HG02759 (cell line): ENCODE data around the gene GALNT2.

Source experiments
- ATAC-seq: cut with Tn5 transposase; IDR thresholded peaks from one replicate; pipeline ENCODE4 v1.9.1; 2021; ENCODE audit warnings: mild to moderate bottlenecking, moderate library complexity; ENCODE audit not compliant: unreplicated experiment

GALNT2 gene

DNA sequence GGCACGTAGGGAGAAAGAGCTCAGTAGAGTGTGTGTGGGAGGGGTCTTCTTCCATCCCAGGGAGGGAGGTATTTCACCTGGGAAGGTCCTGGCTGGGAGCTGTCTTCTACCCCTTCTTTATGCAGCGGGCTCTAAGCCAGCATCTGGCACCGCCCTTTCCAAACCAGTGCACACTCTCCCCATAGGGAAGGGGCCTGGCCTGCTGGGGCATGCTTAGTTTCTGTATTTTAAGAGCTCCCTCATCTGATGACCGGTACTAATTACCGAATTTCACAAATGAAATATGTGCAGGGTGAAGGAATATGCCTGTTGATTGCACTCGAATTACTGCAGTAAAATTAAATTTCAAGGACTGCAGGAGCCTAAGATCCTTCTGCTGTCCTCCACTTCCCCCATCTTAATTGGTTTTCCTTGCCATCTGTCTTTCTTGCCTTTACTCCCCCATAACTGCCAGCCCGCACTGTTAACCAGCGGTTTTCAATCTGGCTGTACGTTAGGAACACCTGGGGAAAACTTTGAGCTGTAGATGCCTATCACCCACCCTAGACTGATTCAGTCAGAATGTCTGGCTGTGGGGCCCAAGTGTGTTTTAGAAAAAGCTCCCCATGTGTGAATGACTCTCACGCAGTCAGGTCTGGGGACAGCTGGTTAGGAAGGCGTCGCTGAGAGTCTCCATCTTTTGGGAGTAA lies 20.1 kb downstream of the GALNT2 start:
- no peak for ATAC-seq

DNA sequence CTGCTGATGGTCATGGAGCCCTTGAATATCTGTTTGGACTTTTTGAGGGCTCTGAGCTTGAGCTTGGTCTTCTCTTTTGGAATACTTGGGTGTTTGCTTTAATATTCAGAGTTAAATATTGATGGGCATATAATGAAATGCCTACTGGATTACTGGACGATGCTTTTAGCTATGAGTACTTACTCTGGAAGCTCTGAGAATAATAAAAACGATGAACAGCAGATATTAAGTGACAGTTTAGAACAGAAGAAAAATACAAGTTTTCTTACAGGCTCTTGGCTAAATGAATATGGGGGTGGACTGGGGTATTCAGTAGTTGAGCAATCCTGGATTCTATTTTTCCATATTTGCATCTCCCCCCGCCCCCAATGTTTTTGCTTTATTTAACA lies 20.7 kb downstream of the GALNT2 start:
- no peak for ATAC-seq

DNA sequence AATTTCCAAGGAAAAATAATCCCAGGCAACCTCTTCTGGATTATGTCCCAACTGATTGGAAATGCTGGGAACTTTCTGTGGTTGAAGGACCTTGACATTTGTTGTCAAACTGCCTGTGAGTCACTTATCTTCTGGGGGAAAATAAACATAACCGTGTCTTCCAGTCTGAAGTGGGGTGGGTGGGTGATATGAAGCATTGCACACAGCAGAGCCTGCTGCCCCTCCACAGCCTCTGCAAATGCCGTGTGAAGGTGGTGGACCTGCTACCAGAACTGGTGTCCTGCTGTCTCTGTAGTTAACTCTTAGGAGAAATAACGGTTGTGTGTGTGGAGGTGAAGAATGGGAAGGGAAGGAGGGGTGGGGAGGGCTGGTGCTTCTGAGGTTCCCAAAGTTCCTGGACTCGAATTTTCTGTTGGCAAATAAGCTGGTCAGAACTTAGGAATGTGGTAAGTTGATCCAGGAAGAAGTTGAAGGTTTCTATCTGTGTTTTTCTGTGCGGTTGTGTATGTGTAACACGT lies 23.2 kb downstream of the GALNT2 start:
- ATAC-seq: no peak

DNA sequence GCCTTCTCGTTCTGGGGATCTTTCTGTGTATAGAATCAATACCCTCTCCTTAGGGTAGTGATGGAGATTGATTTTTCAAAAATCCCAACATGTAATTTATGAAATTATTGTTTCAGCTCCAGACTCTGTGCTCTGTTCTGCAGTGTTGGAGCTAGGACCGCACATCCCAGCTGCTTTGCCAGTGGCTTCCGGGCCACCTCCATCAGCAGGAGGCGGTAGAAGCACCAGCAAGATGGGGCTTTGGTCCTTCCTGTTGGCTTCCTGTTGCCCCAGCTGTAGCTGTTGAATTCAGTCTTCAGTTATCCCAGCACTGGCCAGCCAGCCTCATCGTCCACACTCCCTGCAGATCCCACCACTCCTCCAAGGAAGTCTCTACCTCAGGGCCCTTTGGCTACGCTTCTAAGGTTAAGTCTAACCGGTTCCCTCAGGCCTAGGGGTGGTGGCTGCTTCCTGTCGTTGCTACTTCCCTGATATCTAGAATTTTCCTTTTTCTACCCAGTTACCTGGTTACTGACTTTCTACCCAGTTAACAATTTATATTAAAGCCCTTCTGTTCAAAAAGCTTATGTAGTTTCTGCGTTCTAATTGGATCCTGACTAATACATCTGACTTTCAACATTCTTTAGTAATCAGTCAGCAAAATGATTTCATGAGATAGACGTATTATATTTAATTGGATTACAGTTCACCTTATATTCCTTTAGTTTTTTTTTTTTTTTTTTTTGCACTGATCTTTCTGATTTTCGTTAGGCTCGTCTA lies 24.6 kb downstream of the GALNT2 start:
- ATAC-seq: no peak

DNA sequence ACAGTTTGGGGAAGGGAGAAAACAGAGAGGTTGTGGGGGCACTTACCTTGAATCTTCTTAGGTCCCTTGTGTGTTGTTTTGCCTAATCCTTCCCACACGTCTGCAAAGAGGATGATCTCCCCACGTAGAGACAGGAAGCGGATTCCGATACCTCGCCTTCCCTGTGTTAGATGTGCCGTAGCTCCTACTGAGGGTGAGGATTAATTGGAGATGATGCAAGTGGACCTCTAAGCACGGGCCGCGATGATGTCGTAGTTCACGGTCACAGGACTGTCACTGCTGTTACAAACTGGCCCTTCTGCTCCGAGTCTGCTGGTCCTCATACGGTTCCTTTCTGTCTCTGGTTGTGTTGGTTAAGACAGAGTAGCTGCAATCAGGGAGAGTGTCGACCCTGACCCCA lies 27.7 kb downstream of the GALNT2 start:
- ATAC-seq: no peak

DNA sequence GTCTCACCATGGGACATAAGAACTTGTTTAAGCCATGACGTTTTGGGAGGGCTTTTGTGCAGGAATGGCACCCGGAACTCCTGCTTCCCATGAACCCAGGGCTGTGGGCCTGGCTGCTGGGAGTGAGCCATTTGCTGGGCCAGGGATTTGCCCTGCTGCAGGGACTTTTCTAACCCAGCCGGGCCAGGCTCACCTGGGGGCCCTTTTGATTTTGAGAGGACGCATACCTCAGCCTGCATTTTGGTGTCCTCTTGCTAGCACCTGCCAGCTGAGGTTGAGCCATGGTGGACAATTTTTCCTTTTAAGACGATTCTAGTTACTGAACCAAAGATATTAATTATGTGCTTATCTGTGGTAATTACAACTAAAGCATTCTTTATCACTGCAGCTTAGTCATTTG lies 28.9 kb downstream of the GALNT2 start:
- ATAC-seq: no peak

DNA sequence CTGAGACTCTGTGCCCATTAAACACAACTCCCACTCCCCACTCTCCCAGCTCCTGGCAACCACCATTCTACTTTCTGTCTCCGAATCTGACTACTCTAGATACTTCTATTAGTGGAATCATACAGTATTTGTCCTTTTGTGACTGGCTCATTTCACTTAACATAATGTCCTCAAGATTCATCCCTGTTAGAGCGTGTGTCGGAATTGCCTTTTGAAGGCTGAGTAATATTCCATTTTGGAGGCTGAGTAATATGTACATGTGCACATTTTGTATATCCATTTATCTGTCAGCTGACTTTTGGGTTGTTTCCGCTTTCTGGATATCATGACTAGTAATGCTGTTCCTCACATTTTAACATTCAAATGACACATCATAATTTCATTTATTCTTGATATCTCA lies 30.3 kb downstream of the GALNT2 start:
- no peak for ATAC-seq

DNA sequence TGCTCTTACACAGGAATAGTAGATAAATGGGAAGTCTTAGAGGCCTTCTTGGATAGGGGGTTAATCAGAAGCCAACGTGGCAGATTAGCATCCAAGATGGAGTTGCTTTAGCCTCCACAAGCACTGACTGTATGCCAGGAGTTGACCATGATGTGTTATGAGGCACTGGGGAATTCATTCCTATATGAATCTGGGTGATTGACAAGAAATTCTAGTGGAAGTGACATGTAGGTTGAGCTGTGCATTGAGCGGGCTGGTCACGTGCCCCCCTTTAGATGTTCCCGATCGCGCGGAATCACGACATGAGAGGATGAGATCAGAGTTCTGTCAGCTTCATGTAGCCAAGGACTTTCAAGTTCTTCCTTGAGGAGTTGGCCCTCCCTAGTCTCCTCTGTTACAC lies 31.7 kb downstream of the GALNT2 start:
- ATAC-seq: no peak

DNA sequence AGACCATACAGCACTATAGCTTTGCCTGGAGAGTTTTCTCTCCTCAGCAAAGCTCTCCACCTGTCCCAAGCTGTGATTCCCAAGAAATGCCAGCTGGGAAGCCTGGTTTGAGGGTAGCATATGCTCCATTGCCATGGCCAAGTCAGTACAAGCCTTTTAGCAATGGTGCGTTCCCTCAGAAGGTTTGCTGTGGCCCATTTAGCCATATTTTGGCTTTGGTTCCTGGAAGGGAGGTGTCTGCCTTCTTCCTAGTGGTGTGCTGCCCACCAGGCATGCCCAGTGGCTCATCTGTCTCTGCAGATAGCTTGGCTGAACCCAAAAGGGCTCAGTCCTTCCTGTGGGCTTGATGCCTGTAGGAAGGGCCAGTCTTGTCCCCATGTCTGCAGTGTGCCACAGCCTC lies 32.4 kb downstream of the GALNT2 start:
- no peak for ATAC-seq

DNA sequence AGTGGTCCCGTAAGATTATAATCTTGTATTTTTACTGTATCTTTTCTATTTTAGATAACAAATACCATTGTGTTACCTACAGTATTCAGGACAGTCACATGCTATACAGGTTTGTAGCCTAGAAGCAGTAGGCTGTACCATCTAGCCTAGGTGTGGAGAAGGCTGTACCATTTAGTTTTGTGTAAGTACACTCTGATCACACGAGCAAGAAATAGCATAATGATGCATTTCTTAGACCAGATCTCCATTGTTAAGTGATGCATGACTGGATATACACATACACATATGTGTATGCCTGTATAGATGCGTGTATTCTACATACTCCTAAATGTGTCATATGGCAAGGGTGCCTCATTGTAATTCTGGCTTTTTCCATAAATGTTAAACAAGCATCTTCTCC lies 33.9 kb downstream of the GALNT2 start:
- no peak for ATAC-seq

DNA sequence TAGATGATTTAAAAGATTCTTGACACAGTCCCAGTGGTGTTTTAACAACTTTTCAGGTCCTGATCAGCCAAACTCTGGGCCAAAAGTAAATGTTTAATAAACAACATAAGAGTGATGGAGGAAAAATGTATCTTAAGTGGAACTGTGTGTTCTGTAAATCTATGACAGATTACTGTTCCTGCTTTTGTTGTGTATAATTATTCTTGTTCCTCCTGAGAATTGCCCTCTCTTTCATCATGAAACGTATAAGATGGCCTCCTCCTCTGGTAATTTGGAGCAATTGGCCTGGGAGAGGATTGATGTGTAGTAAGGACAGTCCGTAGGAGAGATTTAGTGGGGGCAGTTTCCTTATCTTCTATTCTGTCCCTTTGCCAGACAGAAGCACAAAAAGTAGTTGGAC lies 34.5 kb downstream of the GALNT2 start:
- ATAC-seq: no peak

DNA sequence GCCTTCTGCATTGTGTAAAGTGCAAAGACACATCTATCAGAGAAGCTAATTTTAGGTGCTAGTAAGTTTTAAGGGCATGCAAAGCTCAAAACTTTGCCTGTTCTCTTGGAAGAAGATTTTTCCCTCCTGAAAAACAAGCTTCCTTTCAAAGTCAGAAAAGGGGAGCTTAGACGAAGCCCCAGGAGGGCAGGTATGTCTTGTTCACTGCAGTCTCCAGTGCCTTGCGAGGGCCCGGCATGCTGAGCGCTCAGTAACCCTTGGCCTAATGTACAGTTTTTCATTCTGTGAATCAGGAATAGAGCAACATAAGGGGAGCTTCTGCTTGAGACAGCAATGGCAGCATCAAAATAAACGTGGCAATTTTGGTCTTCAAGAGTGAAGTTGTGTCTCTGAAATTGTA lies 35.0 kb downstream of the GALNT2 start:
- ATAC-seq: no peak

DNA sequence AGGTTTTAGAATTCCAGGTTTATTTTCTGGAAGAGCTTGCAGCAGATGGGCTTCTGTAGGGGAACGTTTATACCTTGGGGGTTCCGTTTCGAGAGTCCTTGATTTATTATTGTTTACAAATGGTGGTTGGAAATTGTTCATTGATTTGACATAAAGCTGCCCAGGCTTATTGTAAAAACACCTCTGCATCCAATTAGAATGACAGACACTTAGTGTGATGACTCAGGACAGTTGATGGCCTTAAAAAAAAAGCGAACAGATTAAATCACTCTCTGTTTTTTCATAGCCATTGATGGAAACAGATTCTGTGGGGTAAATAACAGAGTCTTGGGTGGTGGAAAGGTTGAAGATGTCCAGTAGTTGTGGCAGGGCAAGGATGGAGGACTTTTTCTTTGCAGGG lies 35.4 kb downstream of the GALNT2 start:
- ATAC-seq: no peak

DNA sequence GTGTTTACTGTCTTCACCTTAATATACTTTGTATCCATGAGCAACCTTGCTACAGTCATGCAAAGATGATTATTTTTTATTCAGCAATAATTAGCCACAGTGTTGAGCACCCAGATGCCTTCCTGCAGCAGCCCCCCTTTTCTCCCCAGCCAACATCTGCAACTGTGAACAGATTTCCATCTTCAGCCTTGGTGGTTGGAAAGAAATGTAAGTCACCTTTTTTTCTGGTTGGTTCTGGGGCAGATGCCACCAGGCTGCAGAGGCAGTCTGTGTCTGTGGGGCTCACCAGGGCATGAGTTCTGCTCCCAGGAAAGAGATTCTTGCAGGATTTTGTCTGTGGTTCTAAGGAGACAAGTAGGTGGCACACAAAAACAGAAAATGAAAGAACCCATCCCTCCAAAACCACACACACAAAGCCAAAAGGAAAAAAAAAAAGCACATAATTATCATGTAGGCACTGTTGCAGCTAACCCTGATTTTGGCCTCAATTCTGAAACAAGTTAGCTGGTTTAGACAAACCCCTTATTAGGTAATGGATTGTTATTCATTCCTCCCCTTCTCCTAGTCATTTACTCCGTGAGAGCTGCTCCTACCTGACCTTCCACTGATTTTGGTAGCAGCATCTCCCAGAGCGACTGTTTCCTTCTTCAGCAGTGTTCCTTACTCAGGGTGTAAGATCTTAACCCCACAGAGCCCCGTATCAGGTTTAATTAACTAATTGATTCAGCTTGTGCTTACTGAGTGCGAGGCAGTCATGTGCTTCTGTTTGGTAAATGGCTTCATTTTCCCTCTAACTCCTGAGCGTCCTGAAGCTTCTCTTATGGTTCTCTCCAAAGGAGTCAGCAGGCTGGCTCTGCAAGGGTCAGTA lies 36.5 kb downstream of the GALNT2 start:
- no peak for ATAC-seq

DNA sequence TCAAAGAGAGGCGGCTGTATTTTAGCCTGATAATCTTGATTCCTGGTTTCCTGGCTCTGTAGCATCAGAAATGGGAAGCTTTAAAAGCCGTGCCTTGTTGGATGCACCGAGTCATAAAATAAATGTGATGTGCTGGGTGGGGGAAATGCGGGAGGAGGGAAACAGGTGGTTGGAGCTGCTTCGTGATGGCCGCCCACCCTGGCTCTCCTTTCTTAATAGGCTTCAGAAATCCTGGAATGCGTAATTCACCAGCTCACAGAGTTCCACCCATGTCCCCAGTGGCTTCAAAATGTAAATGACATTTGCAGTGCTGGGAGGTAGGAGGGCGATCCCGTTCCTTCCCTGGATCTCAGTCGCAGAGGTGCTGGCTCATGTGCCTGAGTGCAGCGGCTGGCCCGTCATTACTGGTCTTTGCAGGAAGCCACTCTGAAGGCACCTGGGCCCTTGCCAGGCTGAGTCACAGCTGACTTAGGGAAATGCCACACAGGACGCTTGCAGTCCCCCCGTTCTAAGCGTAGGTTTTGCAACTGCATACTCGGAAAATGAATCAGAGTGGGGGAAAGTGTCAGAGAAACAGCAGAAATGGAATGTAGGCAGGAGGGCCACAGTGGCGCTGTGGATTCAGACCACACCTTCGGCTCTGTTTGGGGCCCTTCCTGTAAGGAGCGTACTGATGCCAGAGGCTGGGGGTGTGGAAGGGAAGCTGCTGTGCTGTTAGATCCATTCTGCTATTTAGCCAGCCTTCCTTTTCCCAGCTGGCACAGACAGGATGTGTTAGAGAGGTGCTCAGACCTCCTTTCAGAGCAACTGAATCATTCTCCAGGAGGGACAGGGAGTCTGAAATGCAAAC lies 37.6 kb downstream of the GALNT2 start:
- peak; percentile 64 for ATAC-seq

DNA sequence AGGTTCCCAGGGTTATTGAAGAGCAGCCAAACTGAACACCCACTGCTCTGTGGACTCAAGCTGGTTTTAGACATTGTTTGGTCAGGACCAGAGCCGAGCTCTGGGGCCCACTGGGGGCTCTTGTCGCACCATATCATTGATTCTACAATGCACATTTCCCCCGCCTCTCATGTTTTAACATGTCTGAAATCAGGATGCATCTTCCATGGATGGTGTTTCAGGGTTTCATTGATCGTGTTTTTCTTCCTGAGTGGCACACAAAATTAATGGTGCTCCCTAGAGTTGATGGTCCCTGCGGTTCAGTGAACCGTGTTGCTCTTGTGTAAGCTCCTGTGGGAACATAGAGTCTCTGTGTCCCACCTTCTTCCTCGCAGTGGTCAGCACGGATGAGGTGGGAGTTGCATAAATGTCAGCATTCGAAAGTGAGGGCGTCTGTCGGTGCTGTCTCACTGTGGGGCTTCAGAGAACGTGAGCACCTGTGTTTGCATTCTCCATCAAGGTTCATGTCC lies 38.3 kb downstream of the GALNT2 start:
- no peak for ATAC-seq

DNA sequence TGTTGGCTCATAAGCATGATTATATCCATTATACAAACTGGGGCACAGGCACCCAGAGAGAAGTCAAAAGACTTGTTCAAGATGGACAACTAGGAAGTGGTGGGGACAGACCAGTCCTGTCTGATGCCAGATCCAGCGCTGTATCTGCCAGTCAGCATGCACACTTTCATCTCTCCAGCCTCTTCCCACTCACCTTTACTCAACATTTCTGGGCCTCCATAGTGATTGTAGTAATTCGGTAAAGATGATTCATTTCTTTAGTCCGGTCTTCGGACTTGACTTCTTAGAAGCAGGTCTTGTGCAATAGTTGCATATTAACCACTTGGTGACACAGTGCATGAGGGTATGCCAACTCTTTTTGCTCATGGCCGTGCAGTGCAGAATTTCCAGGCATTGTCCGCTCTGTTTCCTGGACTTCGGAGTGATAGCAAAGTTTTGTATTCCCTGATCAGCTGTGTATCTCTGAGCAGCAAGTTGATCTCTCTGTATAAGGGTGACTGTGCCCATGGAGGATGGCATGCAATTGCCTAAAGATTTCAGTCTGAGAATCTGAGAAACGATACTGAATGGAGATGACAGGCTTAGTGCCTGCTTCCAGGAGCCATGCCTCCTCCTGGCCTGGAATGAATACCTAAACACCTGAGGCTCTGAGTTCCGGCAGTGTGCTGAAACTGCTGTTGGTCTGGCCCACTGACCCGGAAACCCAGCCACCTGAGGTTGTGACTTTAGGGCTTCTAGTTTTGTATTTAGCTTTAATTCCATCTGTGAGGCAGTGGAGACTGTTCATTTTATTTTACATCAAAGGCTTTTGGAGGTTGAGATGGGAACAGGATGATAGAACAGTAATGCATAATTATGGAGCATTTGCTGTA lies 39.0 kb downstream of the GALNT2 start:
- peak; percentile 14 for ATAC-seq

DNA sequence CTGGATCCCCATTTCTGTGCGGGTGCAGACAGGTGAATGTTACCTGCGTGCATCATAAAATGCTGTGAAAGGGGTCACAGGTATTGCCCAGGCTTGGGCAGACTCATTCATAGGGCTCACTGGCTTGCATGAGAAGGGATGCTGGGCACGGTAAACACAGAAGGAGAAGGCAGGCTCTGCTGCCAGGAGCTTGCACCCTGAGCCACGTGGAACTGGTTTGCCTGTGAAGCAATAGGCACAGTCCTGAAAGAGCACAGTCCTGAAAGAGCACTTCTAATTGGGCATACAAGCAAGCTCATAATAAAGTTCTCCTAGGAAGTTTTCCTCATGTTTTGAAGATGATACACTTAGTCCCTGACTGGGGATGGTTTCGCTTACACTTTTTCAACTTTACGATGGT lies 40.9 kb downstream of the GALNT2 start:
- no peak for ATAC-seq

DNA sequence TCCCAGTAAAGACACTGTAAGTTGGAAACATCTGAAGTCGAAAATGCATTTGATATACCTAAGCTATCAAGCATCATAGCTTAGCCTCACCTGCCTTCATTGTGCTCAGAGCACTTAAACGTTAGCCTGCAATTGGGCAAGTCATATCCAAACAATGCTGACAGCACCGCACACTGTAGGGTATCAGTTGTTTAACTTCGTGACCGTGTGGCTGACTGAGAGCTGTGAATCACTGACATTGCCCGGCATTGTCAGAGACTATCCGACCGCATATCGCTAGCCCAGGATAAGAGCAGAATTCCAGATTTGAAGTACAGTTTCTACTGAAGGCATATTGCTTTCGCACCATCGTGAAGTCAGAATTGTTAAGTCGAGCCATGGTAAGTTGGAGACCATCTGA lies 41.5 kb downstream of the GALNT2 start:
- ATAC-seq: no peak
